ENCODE data around the gene CACNA2D3. TPM values are rescaled to one million over a fixed set of nuclear protein-coding genes. Genes with fewer than 3 reads are reported as not detected.

The CACNA2D3 gene
- total RNA-seq, 1 donor from 2014 or later, result 2.5 TPM

DNA sequence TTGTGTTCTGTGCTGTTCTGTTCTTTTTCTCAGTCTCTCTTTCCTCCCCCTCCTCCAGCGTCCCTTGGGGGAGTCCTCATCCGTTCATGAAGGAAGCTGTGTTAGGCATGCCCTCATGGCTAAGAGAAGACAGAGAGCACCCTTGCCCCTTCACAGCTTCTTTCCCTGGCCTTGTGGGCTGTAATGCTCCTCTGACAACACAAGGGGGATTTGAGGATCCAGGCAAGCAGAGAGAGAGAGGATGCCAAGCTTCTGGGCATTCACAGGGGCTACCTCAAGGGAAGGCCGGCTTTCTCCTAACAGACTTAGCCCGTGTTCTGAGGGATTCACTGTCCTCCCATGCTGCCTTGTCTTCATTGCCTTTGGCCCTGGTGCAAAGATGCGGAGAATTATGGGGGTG, 416.0 kb downstream of the CACNA2D3 start:
- no peaks in the 10 kb centered on the region for H3K36me3 Mint-ChIP-seq

DNA sequence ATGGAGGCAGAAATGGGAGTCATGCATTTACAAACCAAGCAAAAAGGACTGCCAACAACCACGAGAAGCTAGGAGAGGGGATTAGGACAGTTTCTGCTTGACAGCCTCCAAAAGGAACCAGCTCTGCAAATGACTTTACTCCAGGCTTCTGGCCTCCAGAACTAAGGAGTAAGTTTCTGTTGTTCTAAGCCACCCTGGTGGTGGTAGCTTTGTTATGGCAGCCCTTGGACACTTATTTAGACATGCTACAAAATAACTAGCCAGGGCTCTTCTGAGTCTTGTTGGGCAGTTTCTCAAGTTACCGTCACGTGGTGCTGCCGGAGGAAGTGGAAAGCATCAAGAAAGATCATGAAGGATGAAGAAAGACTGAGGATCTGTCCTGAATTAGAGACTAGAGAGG, 419.0 kb downstream of the CACNA2D3 start:
- Mint-ChIP-seq H3K9me3 (peaks cover 8% of the 10 kb centered on the region), H3K36me3 (no peaks in the 10 kb centered on the region), H3K4me1 (ENCODE audit: unreplicated experiment) (peaks cover 4% of the 10 kb centered on the region), H3K27me3 (peaks cover 32% of the 10 kb centered on the region), H3K27ac (no peak overlapping the region), H3K4me3 (no peak overlapping the region)
- TF ChIP-seq, protein P1, sequence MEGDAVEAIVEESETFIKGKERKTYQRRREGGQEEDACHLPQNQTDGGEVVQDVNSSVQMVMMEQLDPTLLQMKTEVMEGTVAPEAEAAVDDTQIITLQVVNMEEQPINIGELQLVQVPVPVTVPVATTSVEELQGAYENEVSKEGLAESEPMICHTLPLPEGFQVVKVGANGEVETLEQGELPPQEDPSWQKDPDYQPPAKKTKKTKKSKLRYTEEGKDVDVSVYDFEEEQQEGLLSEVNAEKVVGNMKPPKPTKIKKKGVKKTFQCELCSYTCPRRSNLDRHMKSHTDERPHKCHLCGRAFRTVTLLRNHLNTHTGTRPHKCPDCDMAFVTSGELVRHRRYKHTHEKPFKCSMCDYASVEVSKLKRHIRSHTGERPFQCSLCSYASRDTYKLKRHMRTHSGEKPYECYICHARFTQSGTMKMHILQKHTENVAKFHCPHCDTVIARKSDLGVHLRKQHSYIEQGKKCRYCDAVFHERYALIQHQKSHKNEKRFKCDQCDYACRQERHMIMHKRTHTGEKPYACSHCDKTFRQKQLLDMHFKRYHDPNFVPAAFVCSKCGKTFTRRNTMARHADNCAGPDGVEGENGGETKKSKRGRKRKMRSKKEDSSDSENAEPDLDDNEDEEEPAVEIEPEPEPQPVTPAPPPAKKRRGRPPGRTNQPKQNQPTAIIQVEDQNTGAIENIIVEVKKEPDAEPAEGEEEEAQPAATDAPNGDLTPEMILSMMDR (conservative IDR thresholded peaks at IDR 0.05), result peak; percentile 21
- no peak for DNase-seq (ENCODE audit: extremely low spot score, unreplicated experiment)

More for the DNA sequence above, 416.0 kb downstream of the CACNA2D3 start:
- DNase-seq (ENCODE audit: extremely low spot score, unreplicated experiment), result no peak
- peaks cover 11% of the 10 kb centered on the region for H3K4me1 Mint-ChIP-seq (ENCODE audit: unreplicated experiment)
- TF ChIP-seq, protein P1 (conservative IDR thresholded peaks at IDR 0.05), result peak; percentile 53
- H3K27ac Mint-ChIP-seq, result no peak overlapping the region
- H3K27me3 Mint-ChIP-seq, result peaks cover 35% of the 10 kb centered on the region
- H3K4me3 Mint-ChIP-seq, result no peak overlapping the region
- H3K9me3 Mint-ChIP-seq, result no peaks in the 10 kb centered on the region

DNA sequence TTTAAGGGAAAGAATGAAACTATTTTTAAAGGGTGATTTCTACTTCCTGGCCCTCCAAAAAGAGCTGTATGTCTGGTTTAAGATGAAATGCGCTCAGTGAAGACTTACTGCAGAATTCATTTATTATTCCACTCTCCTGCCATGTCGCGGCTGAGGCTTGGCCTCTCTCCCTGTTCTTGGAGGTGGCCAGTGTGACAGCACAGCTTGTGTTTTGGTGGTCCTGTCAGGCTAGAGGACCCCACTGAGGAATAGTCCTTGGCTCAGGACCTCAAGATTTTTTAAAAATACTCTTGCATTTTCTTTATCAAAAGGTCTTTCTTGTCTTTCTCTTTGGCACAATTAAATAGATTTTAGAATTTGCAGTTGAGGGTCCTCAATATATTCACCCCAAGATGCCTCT, 421.1 kb downstream of the CACNA2D3 start:
- no peak overlapping the region for H3K27ac Mint-ChIP-seq
- TF ChIP-seq, protein P1 (conservative IDR thresholded peaks at IDR 0.05), result no peak
- peaks cover 27% of the 10 kb centered on the region for H3K27me3 Mint-ChIP-seq

DNA sequence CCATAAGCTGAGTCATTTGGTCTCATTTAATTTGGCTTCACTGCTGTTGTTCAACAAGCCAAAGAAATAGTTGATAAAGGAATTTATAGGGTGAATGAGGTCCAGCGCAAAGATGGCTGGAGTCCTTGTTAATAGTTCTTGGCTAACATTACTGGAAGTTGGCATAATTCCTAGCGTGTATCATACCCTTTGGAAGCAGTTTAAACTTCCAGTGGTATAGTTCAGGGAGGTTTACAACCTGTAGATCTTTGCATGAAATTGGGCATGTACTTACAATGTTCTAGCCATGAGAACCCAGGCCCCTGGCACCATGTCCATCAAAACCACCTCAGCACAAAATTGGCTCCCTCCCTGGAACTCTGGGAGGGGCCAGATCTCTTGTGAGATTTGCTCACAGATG, 424.7 kb downstream of the CACNA2D3 start:
- TF ChIP-seq, protein P1 (conservative IDR thresholded peaks at IDR 0.05), result no peak
- H3K4me3 Mint-ChIP-seq, result no peak overlapping the region
- peaks cover 34% of the 10 kb centered on the region for H3K27me3 Mint-ChIP-seq
- no peaks in the 10 kb centered on the region for H3K36me3 Mint-ChIP-seq
- no peak for DNase-seq (ENCODE audit: extremely low spot score, unreplicated experiment)
- H3K27ac Mint-ChIP-seq, result no peak overlapping the region
- H3K4me1 Mint-ChIP-seq (ENCODE audit: unreplicated experiment), result peaks cover 4% of the 10 kb centered on the region
- peaks cover 8% of the 10 kb centered on the region for H3K9me3 Mint-ChIP-seq

More for the DNA sequence above, 421.1 kb downstream of the CACNA2D3 start:
- H3K4me3 Mint-ChIP-seq, result no peak overlapping the region
- H3K4me1 Mint-ChIP-seq (ENCODE audit: unreplicated experiment), result peaks cover 4% of the 10 kb centered on the region
- no peak for DNase-seq (ENCODE audit: extremely low spot score, unreplicated experiment)
- peaks cover 8% of the 10 kb centered on the region for H3K9me3 Mint-ChIP-seq
- no peaks in the 10 kb centered on the region for H3K36me3 Mint-ChIP-seq

DNA sequence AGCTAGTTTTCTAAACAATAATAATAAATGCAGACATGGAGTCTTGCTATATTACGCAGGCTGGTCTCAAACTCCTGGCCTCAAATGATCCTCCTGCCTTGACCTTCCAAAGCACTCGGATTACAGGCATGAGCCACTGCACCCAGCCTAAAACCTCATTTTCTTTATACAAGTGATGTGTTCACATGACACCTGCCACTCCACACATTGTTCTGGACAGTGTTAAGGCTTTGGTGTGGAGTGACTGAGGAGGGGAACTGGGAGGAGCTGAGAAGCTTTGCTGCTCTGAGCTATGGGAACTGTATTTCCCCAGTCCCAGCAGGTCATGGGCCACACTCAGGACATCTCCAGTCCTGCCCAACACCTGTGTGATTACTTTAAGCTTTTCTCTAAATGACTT, 425.5 kb downstream of the CACNA2D3 start:
- no peaks in the 10 kb centered on the region for H3K36me3 Mint-ChIP-seq

More for the DNA sequence above, 425.5 kb downstream of the CACNA2D3 start:
- Mint-ChIP-seq H3K27ac (no peak overlapping the region), H3K27me3 (peaks cover 40% of the 10 kb centered on the region), H3K4me3 (no peak overlapping the region), H3K4me1 (ENCODE audit: unreplicated experiment) (peaks cover 4% of the 10 kb centered on the region), H3K9me3 (peaks cover 8% of the 10 kb centered on the region)
- TF ChIP-seq, protein P1 (conservative IDR thresholded peaks at IDR 0.05), result no peak
- DNase-seq (ENCODE audit: extremely low spot score, unreplicated experiment), result no peak
